Measurements from ENCODE around the gene COPS6.

- TF ChIP-seq CTCF (IDR thresholded peaks at IDR 0.05) (no peak), POLR2A (IDR thresholded peaks at IDR 0.05) (no peak)
Measured at GRCh38 chr7:100048680-100049079, 40.1 kb upstream of the COPS6 start.
